Skin of body (tissue), 2 donors: ENCODE data around the gene MCM9. TPM values are rescaled to one million over a fixed set of nuclear protein-coding genes. Genes with fewer than 3 reads are reported as not detected.
"Not testable (repeated sequence)": the region's sequence is repeated elsewhere in the genome, so short reads cannot be mapped to it uniquely, and the experiment has no call there.

Experiments
- DNase-seq: peaks from one replicate; lab custom pipeline; 2025; lab: John Stamatoyannopoulos, UW
- total RNA-seq: library from RNA; depleted of rRNA; stranded (reverse); fragments of >200 nt; gene quantifications from one replicate; pipeline ENCODE4 v1.2.3, GENCODE V29; 2014

Gene MCM9
- total RNA-seq, 1 donor from 2014 or later = 12.1 TPM

GRCh38 chr6:118770112-118770788 is 164.7 kb downstream of the MCM9 start:
- no peak for DNase-seq

- no peak for DNase-seq
These were observed 166.0 kb downstream of the MCM9 start for GRCh38 chr6:118768904-118769325.

- DNase-seq = no peak
These were observed 166.5 kb downstream of the MCM9 start for GRCh38 chr6:118768441-118768840.

- DNase-seq = not testable (repeated sequence)
These were observed 169.6 kb downstream of the MCM9 start for GRCh38 chr6:118765316-118765715.

GRCh38 chr6:118764766-118765165 is 170.2 kb downstream of the MCM9 start:
- DNase-seq = no peak

Other genes starting within 250 kb of the MCM9 start
- gene ASF1A, start 41.0 kb downstream of the MCM9 start, total RNA-seq = 21.3 TPM
- gene FAM184A, start 143.5 kb upstream of the MCM9 start, total RNA-seq = 3.7 TPM